ENCODE measurements around the gene RASD1. TPM values are rescaled to one million over a fixed set of nuclear protein-coding genes. Genes with fewer than 3 reads are reported as not detected.

The RASD1 gene
- total RNA-seq, 1 experiment from 2014 or later: not detected

DNA sequence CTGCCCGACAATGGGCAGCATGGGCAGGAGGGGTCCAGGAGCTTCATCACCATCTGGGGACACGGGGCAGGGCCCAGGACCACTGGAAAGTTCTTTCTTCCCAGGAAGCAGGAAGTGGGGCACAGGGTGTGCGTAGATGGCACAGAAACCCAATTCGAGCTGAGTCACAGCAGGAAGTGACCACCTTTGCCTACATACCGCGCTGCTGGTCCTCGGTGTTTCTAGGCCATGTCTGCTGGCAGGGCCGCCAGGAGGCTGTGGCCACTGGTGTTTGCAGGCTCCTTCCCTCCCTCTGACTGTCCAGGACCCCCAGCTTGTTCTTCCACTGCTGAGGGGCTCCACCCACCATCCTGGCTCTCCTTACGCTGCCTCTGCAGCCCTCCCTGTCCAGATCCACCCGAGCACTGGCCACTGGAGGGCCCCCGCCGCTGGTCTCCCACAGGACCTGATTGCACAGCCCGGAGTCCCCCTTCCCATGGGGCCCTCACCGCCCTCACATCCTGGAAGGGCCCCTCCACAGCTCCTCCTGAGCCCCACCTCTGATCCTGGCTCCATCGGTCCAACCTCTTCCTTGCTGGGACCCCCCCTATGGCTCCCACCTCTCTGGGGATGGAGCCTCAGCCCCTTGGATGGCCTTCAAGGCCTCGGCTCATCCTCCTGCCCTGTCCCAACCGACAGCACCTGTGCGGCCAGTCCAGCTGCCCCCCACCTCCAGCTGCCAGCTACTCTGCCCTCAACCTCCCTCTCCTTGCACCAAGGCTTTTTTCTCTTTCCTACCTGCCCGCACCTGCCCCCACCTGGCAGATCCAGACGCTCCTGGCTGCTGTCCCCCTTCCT is 14.5 kb upstream of the RASD1 start:
- DNase-seq (ENCODE audit: low read depth): no peak

DNA sequence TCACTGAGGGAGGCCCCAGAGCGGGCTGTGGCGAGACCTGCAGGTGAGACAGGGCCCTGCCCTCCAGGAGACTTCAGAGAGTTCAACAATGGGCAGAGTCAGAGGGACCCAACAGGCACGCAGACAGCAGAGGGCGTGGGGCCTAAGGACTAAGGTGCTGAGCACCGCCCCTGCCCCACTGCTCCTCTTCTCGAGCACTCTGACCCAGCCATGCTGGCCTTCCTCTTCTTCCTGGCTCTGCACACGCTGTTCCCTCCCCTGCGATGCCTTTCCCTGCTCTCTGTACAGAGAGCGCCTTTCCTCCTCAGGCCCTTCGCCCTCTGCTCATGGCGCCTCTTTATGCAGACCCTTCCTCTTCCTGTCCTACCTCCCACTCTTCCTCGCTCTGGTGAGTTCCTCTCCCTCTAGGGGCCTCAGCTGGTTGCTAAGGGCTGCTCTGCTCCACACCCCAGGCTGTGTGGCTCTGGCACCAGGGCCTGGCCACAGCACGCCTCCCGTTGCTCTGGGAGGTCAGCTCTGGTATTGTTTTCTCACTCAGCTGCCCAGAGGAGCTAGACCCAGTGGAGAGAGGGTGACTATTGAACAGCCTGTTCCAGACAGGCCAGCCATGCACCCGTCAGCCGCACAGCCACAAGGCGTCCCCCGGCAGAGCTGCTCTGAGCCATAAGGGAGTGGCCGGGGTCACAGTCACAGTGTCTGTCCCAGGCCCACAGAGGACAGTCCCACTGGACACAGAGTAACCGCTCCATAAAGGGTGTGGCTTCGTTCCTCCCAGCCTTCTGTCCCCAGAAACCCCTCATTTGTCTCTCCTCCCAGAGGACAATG is 13.6 kb upstream of the RASD1 start:
- no peak for DNase-seq (ENCODE audit: low read depth)

DNA sequence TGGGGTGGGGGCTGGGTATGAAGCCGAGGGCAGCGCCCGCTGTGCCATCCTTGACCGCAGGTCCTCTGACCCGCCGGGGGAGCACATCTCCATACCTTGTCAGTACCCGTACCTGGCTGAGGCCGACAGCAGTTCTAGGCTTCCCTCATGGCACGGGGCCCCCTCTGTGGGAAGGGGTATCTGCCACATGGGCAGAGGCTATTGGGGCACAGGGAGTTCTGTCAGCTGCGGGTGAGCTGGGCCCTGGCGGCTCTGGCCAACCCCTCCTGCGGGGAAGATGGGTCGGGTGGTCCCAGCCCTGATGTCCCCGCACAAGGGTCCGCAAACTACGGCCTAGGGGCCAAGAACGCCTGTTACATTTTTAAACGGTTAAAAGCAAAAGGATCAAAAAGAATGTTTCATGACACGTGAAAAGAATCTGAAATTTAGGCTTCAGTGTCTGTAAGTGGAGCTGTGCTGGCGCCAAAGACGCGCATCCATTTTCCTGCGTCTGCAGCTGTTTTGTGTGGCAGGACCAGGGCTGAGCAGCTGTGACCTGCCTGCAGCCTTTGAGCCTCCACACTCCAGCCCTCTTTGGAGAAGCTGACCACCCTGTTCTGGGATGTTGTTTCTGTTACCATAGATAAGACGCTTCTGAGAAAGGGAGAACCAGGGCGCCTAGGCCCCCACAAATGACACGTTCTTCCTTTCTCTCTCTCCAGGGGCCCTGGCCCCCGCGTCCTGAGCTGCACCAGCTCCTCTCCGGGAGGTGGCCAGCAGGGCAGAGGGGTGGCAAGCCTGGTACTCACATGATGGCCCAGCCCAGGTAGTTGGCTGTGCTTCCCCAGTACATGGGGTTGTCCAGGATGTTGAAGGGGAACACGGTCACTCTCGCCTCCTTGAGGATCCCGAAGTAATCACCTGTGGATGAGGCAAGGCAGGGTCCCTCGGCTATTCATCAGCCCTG is 12.7 kb upstream of the RASD1 start:
- DNase-seq (ENCODE audit: low read depth): no peak

- DNase-seq (ENCODE audit: low read depth): no peak
Measured at GRCh38 chr17:17508019-17508535, 11.9 kb upstream of the RASD1 start.

DNA sequence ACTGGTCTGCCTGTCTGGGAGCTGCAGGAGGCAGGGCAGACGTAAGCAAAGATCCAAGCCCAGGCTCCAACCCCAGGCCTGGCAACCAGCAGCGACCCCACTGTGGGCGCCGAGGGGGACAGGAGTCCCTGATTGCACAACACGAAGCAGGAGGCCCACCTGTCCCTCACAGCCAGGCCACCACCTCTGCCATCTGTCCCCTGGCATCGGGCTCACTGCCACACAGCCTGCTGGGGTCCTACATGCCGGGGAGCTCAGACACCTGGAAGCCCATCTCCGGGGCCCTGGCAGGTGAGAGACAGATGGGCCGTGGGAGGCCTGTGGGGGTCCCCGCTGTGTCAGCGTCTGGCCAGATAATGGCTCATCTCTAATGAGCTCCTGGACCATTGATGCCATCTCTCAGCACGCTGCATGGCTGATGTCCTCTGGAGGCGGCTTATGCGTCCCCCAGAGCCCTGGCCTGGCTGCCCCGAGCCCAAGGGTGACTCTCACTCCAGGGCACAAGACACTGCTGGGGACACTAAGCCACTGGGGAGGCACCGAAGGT is 11.3 kb upstream of the RASD1 start:
- DNase-seq (ENCODE audit: low read depth): no peak

- DNase-seq (ENCODE audit: low read depth): no peak
Measured at GRCh38 chr17:17506893-17507464, 10.8 kb upstream of the RASD1 start.

DNA sequence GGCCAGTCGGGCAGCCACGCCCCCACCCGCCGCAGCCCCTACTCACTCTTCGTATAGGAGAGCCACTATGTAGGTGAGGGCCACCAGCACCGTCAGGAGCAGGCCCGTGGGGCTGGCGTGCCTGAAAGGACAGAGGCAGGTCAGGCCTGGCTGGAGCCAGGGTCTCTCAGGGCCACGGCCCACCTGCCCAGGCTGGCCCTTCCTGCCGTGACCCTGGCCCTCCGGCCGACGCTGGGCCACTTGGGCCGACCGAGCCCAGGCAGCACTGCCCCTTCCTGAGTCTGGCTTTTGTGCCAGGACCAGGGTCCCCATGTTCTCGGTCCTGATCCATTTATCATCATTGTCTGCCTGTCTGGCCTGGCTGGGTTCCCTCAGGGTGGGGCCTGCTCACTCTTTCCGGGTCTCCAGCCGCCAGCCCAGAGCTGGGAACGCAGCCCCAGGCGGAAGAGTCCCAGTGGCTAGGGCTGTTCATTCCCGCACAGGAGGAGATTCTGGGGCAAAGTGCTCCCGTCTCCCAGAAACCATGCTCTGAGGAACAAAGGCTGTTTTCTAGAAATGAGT is 10.1 kb upstream of the RASD1 start:
- no peak for DNase-seq (ENCODE audit: low read depth)

DNA sequence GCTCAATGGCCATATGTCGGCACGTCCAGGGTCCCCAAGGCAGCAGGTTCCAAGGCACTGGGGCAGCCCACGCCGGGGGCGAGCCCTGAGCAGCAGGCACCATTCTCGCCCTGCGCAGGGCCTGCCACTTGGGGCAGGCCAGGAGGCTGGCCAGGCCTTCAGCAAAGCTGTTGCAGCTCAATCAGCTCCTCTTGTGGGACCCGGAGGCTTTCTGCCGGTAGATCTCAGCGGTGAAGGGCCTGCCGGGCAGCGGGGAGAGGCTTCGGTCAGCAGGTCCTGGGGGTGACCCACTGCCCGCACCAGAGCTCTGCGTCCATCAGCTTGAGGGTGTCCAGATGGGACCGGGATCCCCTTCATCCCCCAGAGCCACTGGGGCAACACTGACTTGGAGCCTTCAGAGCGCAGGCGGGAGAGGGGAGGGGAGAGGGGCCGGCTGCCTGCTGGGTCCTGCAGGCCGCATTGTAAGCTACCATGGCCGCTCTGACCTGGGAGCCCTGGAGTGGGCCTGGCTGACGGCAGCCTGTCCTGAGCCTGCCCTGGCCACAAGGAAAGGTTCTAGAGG is 9.5 kb upstream of the RASD1 start:
- DNase-seq (ENCODE audit: low read depth): no peak

DNA sequence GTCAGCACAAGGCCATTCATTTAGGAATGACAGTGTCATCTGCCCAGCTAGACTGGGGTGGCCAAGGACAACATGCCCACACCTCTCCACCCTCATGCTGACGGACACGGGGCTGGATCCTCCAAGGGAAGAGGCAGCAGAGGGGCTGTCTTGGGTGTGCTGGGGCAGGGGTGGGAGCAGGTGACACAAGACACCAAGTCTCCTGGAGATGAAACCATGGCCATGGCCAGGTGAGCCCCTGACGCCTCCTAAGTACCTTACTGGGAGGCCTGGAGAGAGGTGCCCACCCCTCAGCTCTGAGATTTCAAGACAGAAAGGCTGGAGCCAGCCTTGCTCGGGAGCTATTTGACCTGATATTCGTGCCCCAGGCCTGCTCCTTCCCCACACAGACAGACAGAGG is 9.0 kb upstream of the RASD1 start:
- DNase-seq (ENCODE audit: low read depth): no peak

GRCh38 chr17:17504341-17505140 is 8.3 kb upstream of the RASD1 start:
- no peak for DNase-seq (ENCODE audit: low read depth)

DNA sequence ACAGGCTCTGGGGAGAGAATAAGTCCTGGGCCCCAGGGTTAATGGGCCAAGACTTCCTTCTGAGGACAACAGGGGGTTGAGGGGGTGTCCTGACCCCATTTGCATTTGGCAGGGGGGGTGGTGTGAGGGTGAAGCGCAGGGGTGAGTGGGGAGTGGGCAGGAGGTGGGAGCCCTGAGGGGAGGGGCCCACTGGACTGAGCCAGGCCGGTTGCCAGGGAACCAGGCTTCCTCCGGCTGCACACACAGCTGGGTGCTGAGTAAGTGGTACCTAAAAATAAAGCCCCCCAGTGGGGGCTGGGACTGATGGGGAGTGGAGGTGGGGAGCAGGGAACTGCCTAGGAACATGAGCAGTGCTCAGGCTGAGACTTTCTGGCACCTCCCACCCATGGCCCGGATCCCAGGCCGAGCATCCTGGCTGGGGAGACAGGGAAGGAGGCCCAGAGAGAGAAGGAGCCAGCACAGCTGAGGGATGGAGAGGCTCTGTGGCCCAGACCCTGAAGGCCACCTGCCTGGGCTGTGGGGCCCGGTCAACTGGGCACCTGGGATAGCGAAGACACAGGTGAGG is 7.5 kb upstream of the RASD1 start:
- no peak for DNase-seq (ENCODE audit: low read depth)

DNA sequence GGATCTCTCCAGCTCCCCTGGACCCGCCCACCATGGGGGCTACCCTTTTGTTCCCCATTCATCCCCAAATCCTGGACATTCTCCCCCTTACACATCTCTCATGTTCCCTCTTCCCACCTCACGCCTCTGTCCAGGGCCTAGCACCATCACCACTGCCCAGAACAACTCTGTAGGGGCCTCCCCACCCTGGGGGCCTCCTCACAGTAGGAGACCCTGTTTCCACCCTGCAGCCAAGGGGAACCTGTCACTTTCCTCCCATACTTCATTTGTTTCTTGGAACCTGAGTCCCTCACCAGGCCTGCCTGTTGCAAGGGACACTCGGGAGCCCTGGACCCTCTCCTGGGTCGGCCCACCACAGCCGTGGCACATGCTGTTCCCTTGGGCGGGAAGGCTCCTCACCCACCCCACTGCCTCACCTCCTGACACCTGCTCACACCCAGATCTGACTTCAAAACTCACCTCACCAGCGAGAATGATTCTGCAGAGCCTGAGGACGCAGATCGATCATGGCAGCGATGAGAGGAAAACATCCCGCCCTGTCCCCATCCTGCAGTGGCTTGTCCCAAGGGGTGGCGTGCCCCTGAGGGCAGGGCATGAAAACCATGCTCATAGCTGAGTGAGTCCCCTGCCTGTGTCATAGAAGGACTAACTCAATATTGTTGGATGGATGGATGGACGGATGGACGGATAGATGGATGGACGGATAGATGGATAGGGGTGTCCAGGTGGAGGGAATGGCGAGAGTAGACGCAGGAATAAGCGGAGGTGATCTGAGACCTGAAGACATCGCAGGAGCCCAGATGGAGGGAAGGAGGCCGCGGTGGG is 6.8 kb upstream of the RASD1 start:
- DNase-seq (ENCODE audit: low read depth): no peak

DNA sequence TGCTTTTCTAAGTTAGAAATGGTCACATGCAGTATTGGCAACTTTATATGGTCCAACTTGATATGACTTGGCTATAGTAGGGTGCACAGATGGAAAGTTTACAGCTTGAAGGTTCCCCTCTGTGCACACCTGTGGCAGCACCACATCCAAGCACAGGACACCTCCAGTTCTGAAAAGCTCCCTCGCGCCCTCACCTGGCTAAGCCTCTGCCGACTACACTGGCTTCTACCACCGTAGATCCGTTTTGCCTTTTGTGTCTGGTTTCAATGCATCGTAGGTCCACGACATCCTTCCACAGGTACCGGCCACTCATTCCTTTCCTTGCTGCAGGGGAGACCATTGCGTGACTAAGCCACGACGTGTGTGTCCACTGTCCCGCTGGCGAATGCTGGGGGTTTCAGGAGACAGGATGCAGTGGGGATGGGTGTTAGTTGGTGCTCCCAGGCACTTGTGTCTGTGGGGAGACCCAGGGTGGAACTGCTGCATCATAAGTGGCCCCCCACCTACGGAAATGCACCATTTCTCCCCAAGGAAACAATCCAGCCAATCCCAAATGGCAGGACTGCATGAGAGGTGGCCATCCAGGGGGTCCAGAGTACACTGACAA is 4.9 kb upstream of the RASD1 start:
- DNase-seq (ENCODE audit: low read depth): no peak

- no peak for DNase-seq (ENCODE audit: low read depth)
Measured at GRCh38 chr17:17499402-17500145, 3.4 kb upstream of the RASD1 start.

- DNase-seq (ENCODE audit: low read depth): no peak
Measured at GRCh38 chr17:17498606-17499301, 2.6 kb upstream of the RASD1 start.

GRCh38 chr17:17497845-17498520 is 1.8 kb upstream of the RASD1 start:
- no peak for DNase-seq (ENCODE audit: low read depth)

Data from LHCN-M2 (cell line).